Panc1 (cell line): ENCODE data around the gene NEK1. TPM values are rescaled to one million over a fixed set of nuclear protein-coding genes. Genes with fewer than 3 reads are reported as not detected.

Experiments
- ATAC-seq: fragments of 200-7000 bp; cut with Tn5 transposase; 2 replicates; pipeline ENCODE4 v1.9.1; 2020; ENCODE audit warnings: mild to moderate bottlenecking, moderate library complexity
- BruUV-seq: library from RNA; stranded (reverse); fragments of 400-500 nt; replicated peaks from 2 replicates; lab custom pipeline; 2021; lab: Mats Ljungman, UMichigan
- CTCF ChIA-PET: fragments of 300-600 bp; sonication (Branson Sonifier 250); formaldehyde crosslinking; loops from one replicate; lab custom pipeline; 2022; ENCODE audit warnings: antibody characterized with exemption; lab: Charles Lee
- POLR2A ChIA-PET: fragments of 300-600 bp; sonication (Branson Sonifier 250); formaldehyde crosslinking; loops from one replicate; lab custom pipeline; 2022; ENCODE audit warnings: antibody characterized with exemption; lab: Charles Lee
- DNase-seq: peaks from one replicate; pipeline ENCODE4 v3.0.0-alpha.2; 2010; ENCODE audit warnings: low read depth, low spot score
- H3K27ac ChIP-seq: 2 replicates; pipeline ENCODE4 v1.5.1; 2011; ENCODE audit warnings: mild to moderate bottlenecking, low read length, inconsistent platforms
- H3K27me3 ChIP-seq: fragments of 200-500 bp; sonication (Bioruptor generic); 2 replicates; pipeline ENCODE4 v1.6.0; 2014; ENCODE audit warnings: low read length, inconsistent platforms; ENCODE audit not compliant: control insufficient read depth, insufficient read depth
- H3K36me3 ChIP-seq: fragments of 200-500 bp; sonication (Bioruptor generic); 2 replicates; pipeline ENCODE4 v1.5.1; 2014; ENCODE audit warnings: inconsistent platforms, mild to moderate bottlenecking, low read length, moderate library complexity; ENCODE audit not compliant: control insufficient read depth, insufficient read depth
- H3K4me1 ChIP-seq: 2 replicates; pipeline ENCODE4 v1.5.1; 2011; ENCODE audit warnings: inconsistent platforms, mild to moderate bottlenecking, low read length, moderate library complexity; ENCODE audit not compliant: control insufficient read depth, insufficient read depth
- H3K4me3 ChIP-seq, 2 experiments: 2 replicates each; pipeline ENCODE4 v1.5.1; 2011 to 2012; ENCODE audit warnings: low read depth in 2 of 2, low read length in 2 of 2, mild to moderate bottlenecking in 2 of 2, inconsistent platforms in 1 of 2, moderate library complexity in 1 of 2
- H3K9me3 ChIP-seq: fragments of 200-500 bp; sonication (Bioruptor generic); 2 replicates; pipeline ENCODE4 v1.5.1; 2014; ENCODE audit warnings: low read depth, mild to moderate bottlenecking, inconsistent platforms, low read length, moderate library complexity; ENCODE audit not compliant: control insufficient read depth, insufficient read depth
- CTCF ChIP-seq: fragments of 450-650 bp; IDR thresholded peaks from 2 replicates; pipeline ENCODE4 v1.5.1; 2017; ENCODE audit warnings: mild to moderate bottlenecking
- POLR2AphosphoS5 ChIP-seq: IDR thresholded peaks from 2 replicates; pipeline ENCODE4 v1.6.1; 2012; ENCODE audit warnings: mild to moderate bottlenecking, low read depth, low read length, moderate library complexity
- REST ChIP-seq, 2 experiments: IDR thresholded peaks; 2 replicates each; pipeline ENCODE4 v1.6.1; 2011 to 2012; ENCODE audit warnings: low read depth in 2 of 2, control low read depth in 1 of 2, low read length in 1 of 2, mild to moderate bottlenecking in 1 of 2, moderate library complexity in 1 of 2; ENCODE audit not compliant: insufficient read depth in 1 of 2
- SIN3A ChIP-seq: IDR thresholded peaks from 2 replicates; pipeline ENCODE4 v1.6.1; 2012; ENCODE audit warnings: low read depth, mild to moderate bottlenecking, low read length, moderate library complexity, borderline replicate concordance; ENCODE audit not compliant: insufficient read depth
- TCF7L2 ChIP-seq: IDR thresholded peaks from 2 replicates; pipeline ENCODE4 v1.6.1; 2011; ENCODE audit warnings: mild to moderate bottlenecking, low read depth, low read length, inconsistent platforms
- in situ Hi-C: cut with HindIII; loops from 2 replicates; pipeline ENCODE4 v1.10.0; 2016; ENCODE audit warnings: low sequenced_read_pairs, low pct_unique_long_range_greater_than_20kb
- intact Hi-C: fragments of 100-400 bp; cut with micrococcal nuclease; formaldehyde crosslinking; loops from one replicate; pipeline ENCODE4 v1.10.0; 2022; ENCODE audit not compliant: unreplicated experiment
- total RNA-seq: library from RNA; stranded (reverse); gene quantifications from one replicate; pipeline ENCODE4 v1.2.1, GENCODE V29; 2021; ENCODE audit not compliant: unreplicated experiment

The NEK1 gene
- total RNA-seq, 1 experiment from 2014 or later, result 9.2 TPM

GRCh38 chr4:169399976-169400767 lies 212.2 kb downstream of the NEK1 start:
- H3K27ac ChIP-seq, result no peak overlapping the region
- TF ChIP-seq SIN3A (no peak), CTCF (no peak), TCF7L2 (no peak), POLR2AphosphoS5 (no peak), REST (IDR thresholded peaks at IDR 0.05; ENCODE audit: insufficient read depth in 1 of 2, low read depth in 2 of 2, low read length in 1 of 2) (no peak)
- ChIA-PET CTCF (no interaction called here), POLR2A (no interaction called here)
- DNase-seq, result no peak
- H3K4me3 ChIP-seq, result no peak overlapping the region
- H3K9me3 ChIP-seq, result no peaks in the 10 kb centered on the region
- no TSS peak for BruUV-seq
- no peaks in the 10 kb centered on the region for H3K4me1 ChIP-seq
- no peaks in the 10 kb centered on the region for H3K36me3 ChIP-seq
- intact Hi-C loops, result no loop called here
- no peaks in the 10 kb centered on the region for H3K27me3 ChIP-seq
- in situ Hi-C loops, result no loop called here
- ATAC-seq, result no peak

DNA sequence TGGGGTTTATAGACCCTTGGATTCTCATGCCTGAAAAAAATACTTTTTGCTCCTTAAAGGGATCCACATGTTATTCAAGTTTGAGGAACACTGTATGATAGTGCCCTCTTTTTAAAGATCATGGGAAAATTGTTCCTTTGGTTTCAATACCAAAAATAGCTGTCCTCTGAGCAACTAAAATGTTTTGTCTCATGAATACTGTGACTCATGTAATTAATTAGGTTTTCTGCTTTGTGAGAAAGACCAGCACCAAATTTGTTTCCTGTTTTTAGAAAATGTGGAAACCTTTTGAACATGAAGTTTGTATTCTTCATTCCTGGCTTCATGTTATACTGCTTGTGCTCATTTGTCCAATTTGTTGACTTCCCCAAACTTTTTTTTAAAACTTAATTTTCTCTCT lies 214.1 kb downstream of the NEK1 start:
- H3K4me3 ChIP-seq, result no peak overlapping the region
- intact Hi-C loops (no loop called here), in situ Hi-C loops (no loop called here)
- no peak for ATAC-seq
- no peaks in the 10 kb centered on the region for H3K36me3 ChIP-seq
- H3K4me1 ChIP-seq, result no peaks in the 10 kb centered on the region
- H3K27me3 ChIP-seq, result no peaks in the 10 kb centered on the region
- TF ChIP-seq REST (IDR thresholded peaks at IDR 0.05; ENCODE audit: insufficient read depth in 1 of 2, low read depth in 2 of 2, low read length in 1 of 2), result no peak
- TF ChIP-seq POLR2AphosphoS5, result no peak
- TF ChIP-seq TCF7L2, result no peak
- TF ChIP-seq SIN3A, result no peak
- TF ChIP-seq CTCF, result no peak
- ChIA-PET CTCF (no interaction called here), POLR2A (no interaction called here)
- no peak for DNase-seq
- H3K9me3 ChIP-seq, result no peaks in the 10 kb centered on the region
- BruUV-seq, result no TSS peak
- no peak overlapping the region for H3K27ac ChIP-seq
